H1 (cell line): ENCODE data around the gene CSPG5. TPM values are rescaled to one million over a fixed set of nuclear protein-coding genes. Genes with fewer than 3 reads are reported as not detected.

Experiments used
- CTCF ChIA-PET: fragments of 300-600 bp; sonication (Branson Sonifier 250); formaldehyde crosslinking; loops from one replicate; lab custom pipeline; 2021; ENCODE audit not compliant: partially characterized antibody; lab: Charles Lee
- POLR2A ChIA-PET: fragments of 300-600 bp; sonication (Branson Sonifier 250); formaldehyde crosslinking; loops from one replicate; lab custom pipeline; 2021; ENCODE audit warnings: inconsistent platforms; ENCODE audit not compliant: partially characterized antibody; lab: Charles Lee
- DNase-seq, 2 experiments: peaks; one replicate each; pipeline versions ENCODE4 v3.0.0 to v3.0.0-alpha.2; 2010 to 2022; ENCODE audit warnings: low spot score in 2 of 2, low read depth in 1 of 2, mixed read lengths in 1 of 2
- FAIRE-seq: peaks from 2 replicates; lab custom pipeline; 2011; peaks lifted over from hg19 to GRCh38; lab: Jason Lieb, UNC
- H2AFZ ChIP-seq: 2 replicates; pipeline ENCODE4 v1.8.1; 2012; ENCODE audit warnings: low read length, inconsistent platforms
- H2AK5ac ChIP-seq: 2 replicates; pipeline ENCODE4 v1.6.1; 2013; ENCODE audit warnings: low read depth, low read length
- H2BK120ac ChIP-seq: replicated peaks from 2 replicates; pipeline ENCODE3; 2013; ENCODE audit warnings: low read depth, low read length, inconsistent platforms
- H2BK12ac ChIP-seq: 2 replicates; pipeline ENCODE4 v1.6.1; 2013; ENCODE audit warnings: low read depth, low read length
- H2BK15ac ChIP-seq: 2 replicates; pipeline ENCODE4 v1.6.1; 2013; ENCODE audit warnings: low read length
- H2BK20ac ChIP-seq: 2 replicates; pipeline ENCODE4 v1.6.1; 2013; ENCODE audit warnings: low read length
- H2BK5ac ChIP-seq: 2 replicates; pipeline ENCODE4 v1.6.1; 2013; ENCODE audit warnings: low read depth, low read length
- H3K14ac ChIP-seq: 2 replicates; pipeline ENCODE4 v1.6.1; 2013; ENCODE audit warnings: inconsistent platforms; ENCODE audit not compliant: insufficient read length
- H3K18ac ChIP-seq: 2 replicates; pipeline ENCODE4 v1.6.1; 2013; ENCODE audit warnings: low read length; ENCODE audit errors: extremely low read depth
- H3K23ac ChIP-seq: 2 replicates; pipeline ENCODE4 v1.6.1; 2013; ENCODE audit warnings: inconsistent platforms; ENCODE audit not compliant: insufficient read length
- H3K23me2 ChIP-seq: 2 replicates; pipeline ENCODE4 v1.6.1; 2013; ENCODE audit warnings: low read depth, low read length
- H3K27ac ChIP-seq: 2 replicates; pipeline ENCODE4 v1.6.1; 2011; ENCODE audit warnings: low read depth, low read length, inconsistent platforms
- H3K27me3 ChIP-seq, 4 experiments: replicated peaks in 1 of 4; 1 replicate in 1 of 4; 2 replicates in 3 of 4; pipeline versions ENCODE4 v1.6.1 to v1.8.1; 2011 to 2013; ENCODE audit warnings: low read length in 3 of 4, mild to moderate bottlenecking in 3 of 4, inconsistent platforms in 2 of 4, mixed read lengths in 2 of 4, moderate library complexity in 1 of 4; ENCODE audit not compliant: control insufficient read depth in 3 of 4, insufficient read depth in 3 of 4; ENCODE audit errors: extremely low read depth in 1 of 4
- H3K36me3 ChIP-seq, 4 experiments: 2 replicates each; pipeline versions ENCODE4 v1.6.1 to v1.8.1; 2011 to 2013; ENCODE audit warnings: mild to moderate bottlenecking in 4 of 4, low read length in 3 of 4, moderate library complexity in 2 of 4, control low read depth in 1 of 4, inconsistent platforms in 1 of 4; ENCODE audit not compliant: insufficient read depth in 4 of 4, control insufficient read depth in 2 of 4
- H3K4ac ChIP-seq: replicated peaks from 2 replicates; pipeline ENCODE3; 2013; ENCODE audit warnings: low read length, low read depth, mixed read lengths, inconsistent platforms; ENCODE audit not compliant: insufficient read length
- H3K4me1 ChIP-seq, 4 experiments: replicated peaks in 1 of 4; 1 replicate in 1 of 4; 2 replicates in 3 of 4; pipeline versions ENCODE4 v1.6.1 to v1.8.1; 2011 to 2013; ENCODE audit warnings: low read length in 3 of 4, inconsistent platforms in 2 of 4, mixed read lengths in 1 of 4; ENCODE audit not compliant: insufficient read depth in 4 of 4, control insufficient read depth in 3 of 4
- H3K4me2 ChIP-seq, 2 experiments: 2 replicates each; pipeline versions ENCODE4 v1.6.1 to v1.8.1; 2011 to 2013; ENCODE audit warnings: low read depth in 2 of 2, low read length in 2 of 2, control low read depth in 1 of 2, inconsistent platforms in 1 of 2, mild to moderate bottlenecking in 1 of 2; ENCODE audit not compliant: insufficient read depth in 1 of 2
- H3K4me3 ChIP-seq, 4 experiments: fragments of 200-600, 300-600 bp in 1 of 4; sonication (generic), shearing (Covaris generic), sonication (Bioruptor Twin) in 1 of 4; 2 replicates each; pipeline versions ENCODE4 v1.5.1 to v1.8.1; 2011 to 2016; ENCODE audit warnings: low read length in 4 of 4, low read depth in 3 of 4, control low read depth in 2 of 4, inconsistent platforms in 2 of 4, mild to moderate bottlenecking in 2 of 4, mixed read lengths in 1 of 4, moderate library complexity in 1 of 4; ENCODE audit not compliant: insufficient read depth in 2 of 4; ENCODE audit errors: extremely low read depth in 1 of 4
- H3K56ac ChIP-seq: replicated peaks from 2 replicates; pipeline ENCODE3; 2013; ENCODE audit warnings: low read depth, mild to moderate bottlenecking, mixed read lengths, low read length, inconsistent platforms; ENCODE audit not compliant: insufficient read length
- H3K79me1 ChIP-seq: 2 replicates; pipeline ENCODE4 v1.6.1; 2013; ENCODE audit warnings: low read depth, low read length, control low read depth
- H3K79me2 ChIP-seq, 2 experiments: 2 replicates each; pipeline versions ENCODE4 v1.6.1 to v1.8.1; 2012 to 2013; ENCODE audit warnings: low read length in 2 of 2, mild to moderate bottlenecking in 2 of 2, inconsistent platforms in 1 of 2; ENCODE audit not compliant: insufficient read depth in 2 of 2, control insufficient read depth in 1 of 2
- H3K9ac ChIP-seq, 4 experiments: replicated peaks in 1 of 4; 1 replicate in 1 of 4; 2 replicates in 3 of 4; pipeline versions ENCODE4 v1.6.1 to v1.8.1; 2011 to 2013; ENCODE audit warnings: low read depth in 3 of 4, low read length in 3 of 4, control low read depth in 2 of 4, mild to moderate bottlenecking in 2 of 4, moderate library complexity in 2 of 4, inconsistent platforms in 1 of 4; ENCODE audit errors: extremely low read depth in 1 of 4
- H3K9me3 ChIP-seq, 2 experiments: 2 replicates each; pipeline versions ENCODE4 v1.6.1 to v1.8.1; 2012 to 2013; ENCODE audit warnings: mild to moderate bottlenecking in 2 of 2, moderate library complexity in 2 of 2, control low read depth in 1 of 2, inconsistent platforms in 1 of 2, low read depth in 1 of 2, low read length in 1 of 2, mixed read lengths in 1 of 2; ENCODE audit not compliant: insufficient read depth in 2 of 2
- H4K20me1 ChIP-seq, 2 experiments: replicated peaks in 1 of 2; 2 replicates each; pipeline versions ENCODE3 to v1.8.1; 2011 to 2013; ENCODE audit warnings: inconsistent platforms in 2 of 2, low read length in 2 of 2, mild to moderate bottlenecking in 1 of 2; ENCODE audit not compliant: insufficient read depth in 2 of 2, control insufficient read depth in 1 of 2
- H4K5ac ChIP-seq: 2 replicates; pipeline ENCODE4 v1.6.1; 2013; ENCODE audit warnings: low read length, low read depth, mixed read lengths, inconsistent platforms; ENCODE audit not compliant: insufficient read length
- H4K8ac ChIP-seq: 2 replicates; pipeline ENCODE4 v1.8.0; 2013; ENCODE audit warnings: mild to moderate bottlenecking, moderate library complexity, low read length, inconsistent platforms; ENCODE audit not compliant: insufficient read depth; ENCODE audit errors: extremely low read depth
- H4K91ac ChIP-seq: replicated peaks from 2 replicates; pipeline ENCODE3; 2013; ENCODE audit warnings: low read length, mixed read lengths, inconsistent platforms; ENCODE audit not compliant: insufficient read length
- POLR2AphosphoS5 ChIP-seq: IDR thresholded peaks from 2 replicates; pipeline ENCODE4 v1.6.1; 2011; ENCODE audit warnings: low read depth, low read length
- TAF7 ChIP-seq: optimal IDR thresholded peaks from 2 replicates; pipeline ENCODE3; 2011; ENCODE audit warnings: low read depth, mild to moderate bottlenecking, inconsistent platforms, low read length, moderate library complexity, borderline replicate concordance
- WGBS, 2 experiments: shearing (Covaris generic) in 1 of 2; methylation state at CpG; one replicate each; pipeline versions ENCODE4 v1.1.6 to v1.1.7; 2013 to 2015; ENCODE audit warnings: low lambda C conversion rate in 2 of 2, mixed read lengths in 2 of 2, inconsistent platforms in 1 of 2, low coverage in 1 of 2, missing lambda C conversion rate in 1 of 2; ENCODE audit not compliant: insufficient replicate concordance in 2 of 2, insufficient coverage in 1 of 2, insufficient read length in 1 of 2; ENCODE audit errors: extremely low coverage in 1 of 2, missing lambda C conversion rate in 1 of 2; 5-methylcytosine and 5-hydroxymethylcytosine counted together
- polyA plus RNA-seq, 7 experiments: library from polyadenylated mRNA; depleted of rRNA in 3 of 7; stranded (reverse) in 5 of 7; unstranded in 2 of 7; fragments of >200 nt in 5 of 7; fragments of 200-250 nt in 2 of 7; gene quantifications; 1 replicate in 5 of 7; 2 replicates in 1 of 7; 4 replicates in 1 of 7; pipeline versions ENCODE4 v1.2.1 to v1.2.3, GENCODE V29; 2011 to 2013; ENCODE audit warnings: missing spikeins in 2 of 7, mixed read lengths in 2 of 7
- total RNA-seq: library from RNA; stranded (reverse); fragmentation: NEBNext Ultra II Directional; extraction: Animal tissue kit (Norgen Biotek cat#: 25700); gene quantifications from 2 replicates; pipeline ENCODE4 v1.2.1, GENCODE V29; 2021

Gene CSPG5
- total and polyA plus RNA-seq, 2 of the 8 experiments (the other 6 are each of a cell fraction or from before 2014, with no cell fraction given), result 2.1 to 7.4 TPM

DNA sequence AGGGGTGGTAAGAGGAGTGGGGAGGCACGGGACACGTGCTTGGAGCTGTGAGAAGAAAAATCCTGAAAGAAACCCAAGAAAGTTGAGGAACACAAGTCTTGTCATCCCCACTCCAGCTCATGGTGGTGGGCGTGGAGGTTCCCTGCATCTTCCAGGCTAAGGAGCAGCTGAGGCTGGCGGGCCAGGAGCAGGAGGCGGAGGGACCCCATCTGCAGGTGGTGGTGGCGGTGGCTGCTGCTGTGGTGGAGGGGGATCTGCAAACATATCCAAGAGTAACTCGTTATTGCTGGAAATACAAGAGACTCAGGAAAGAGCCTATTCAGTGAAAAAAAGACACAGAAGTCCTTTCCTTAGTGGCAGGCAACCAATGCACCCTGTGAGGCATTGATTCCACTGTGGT, 9.4 kb upstream of the CSPG5 start:
- no peaks in the 10 kb centered on the region for H3K27me3 ChIP-seq
- H2BK5ac ChIP-seq, result no peak overlapping the region
- no peaks in the 10 kb centered on the region for H3K9me3 ChIP-seq
- no peak overlapping the region for H4K91ac ChIP-seq
- H3K23me2 ChIP-seq, result no peaks in the 10 kb centered on the region; the same call in 1 of the 2 replicates
- no peak overlapping the region for H3K18ac ChIP-seq
- ChIA-PET CTCF (interaction anchor here (0.6 to 1.9 kb wide), 3 partner anchors 23 to 66 kb away, joined by 3 to 6 read pairs (median 3); no protein-coding TSS in a partner anchor), POLR2A (interaction anchor here (1.7 to 2.3 kb wide), 2 partner anchors 13 to 28 kb away, joined by 4 to 6 read pairs; no protein-coding TSS in a partner anchor)
- H2AFZ ChIP-seq, result no peak overlapping the region
- FAIRE-seq (no peak), DNase-seq (no peak)
- no peak overlapping the region for H4K5ac ChIP-seq
- no peaks in the 10 kb centered on the region; a peak in 1 of 4 replicates for H3K79me2 ChIP-seq
- no peak overlapping the region for H3K27ac ChIP-seq
- H3K14ac ChIP-seq, result no peak overlapping the region
- H2BK15ac ChIP-seq, result no peak overlapping the region
- H2AK5ac ChIP-seq, result no peak overlapping the region
- no peak overlapping the region for H3K4me2 ChIP-seq
- peaks cover 23 to 65% (median 44%) of the 10 kb centered on the region in 4 experiments for H3K36me3 ChIP-seq
- no peak overlapping the region for H3K23ac ChIP-seq
- TF ChIP-seq POLR2AphosphoS5 (0 out of 2 replicates have a peak, but pooled peaks have one; percentile 53), TAF7 (no peak)
- H4K20me1 ChIP-seq, result peaks cover 0 to 6% of the 10 kb centered on the region in 2 experiments
- no peaks in the 10 kb centered on the region; the same call in 1 of the 2 replicates for H3K79me1 ChIP-seq
- H3K4me1 ChIP-seq, result peaks cover 0 to 4% (median 0%) of the 10 kb centered on the region in 4 experiments; a peak in 1 of 7 replicates
- 93% methylated on average over 7 of the region's 7 CpGs; no CpG with 5 or more reads in 1 of the 2 experiments for WGBS, 2 experiments
- no peak overlapping the region for H3K9ac ChIP-seq
- no peak overlapping the region for H2BK12ac ChIP-seq
- no peak overlapping the region for H3K4me3 ChIP-seq
- H3K56ac ChIP-seq, result no peak overlapping the region
- no peak overlapping the region for H3K4ac ChIP-seq
- H2BK120ac ChIP-seq, result no peak overlapping the region
- no peak overlapping the region for H4K8ac ChIP-seq
- H2BK20ac ChIP-seq, result no peak overlapping the region
